NCI-H2081 treated with DMSO at 0.1 percent for 48 hours (cell line): ENCODE results near the gene CLASRP.
"Not testable (repeated sequence)": the region's sequence is repeated elsewhere in the genome, so short reads cannot be mapped to it uniquely, and the experiment has no call there.

Source experiments
- DNase-seq: peaks from one replicate; lab custom pipeline; 2025; lab: John Stamatoyannopoulos, UW

Gene CLASRP, protein sequence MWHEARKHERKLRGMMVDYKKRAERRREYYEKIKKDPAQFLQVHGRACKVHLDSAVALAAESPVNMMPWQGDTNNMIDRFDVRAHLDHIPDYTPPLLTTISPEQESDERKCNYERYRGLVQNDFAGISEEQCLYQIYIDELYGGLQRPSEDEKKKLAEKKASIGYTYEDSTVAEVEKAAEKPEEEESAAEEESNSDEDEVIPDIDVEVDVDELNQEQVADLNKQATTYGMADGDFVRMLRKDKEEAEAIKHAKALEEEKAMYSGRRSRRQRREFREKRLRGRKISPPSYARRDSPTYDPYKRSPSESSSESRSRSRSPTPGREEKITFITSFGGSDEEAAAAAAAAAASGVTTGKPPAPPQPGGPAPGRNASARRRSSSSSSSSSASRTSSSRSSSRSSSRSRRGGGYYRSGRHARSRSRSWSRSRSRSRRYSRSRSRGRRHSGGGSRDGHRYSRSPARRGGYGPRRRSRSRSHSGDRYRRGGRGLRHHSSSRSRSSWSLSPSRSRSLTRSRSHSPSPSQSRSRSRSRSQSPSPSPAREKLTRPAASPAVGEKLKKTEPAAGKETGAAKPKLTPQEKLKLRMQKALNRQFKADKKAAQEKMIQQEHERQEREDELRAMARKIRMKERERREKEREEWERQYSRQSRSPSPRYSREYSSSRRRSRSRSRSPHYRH

GRCh38 chr19:45038931-45039893 lies at the start of gene CLASRP:
TSS of gene CLASRP (plus strand) at chr19:45039045. CDS start at chr19:45040213, 1,168 bp downstream.
- peak; percentile 40 for DNase-seq

GRCh38 chr19:44990459-44990858 lies 48.4 kb upstream of the CLASRP start:
- DNase-seq = no peak

- no peak for DNase-seq
Observed at GRCh38 chr19:44990966-44991365, 47.9 kb upstream of the CLASRP start.

DNA sequence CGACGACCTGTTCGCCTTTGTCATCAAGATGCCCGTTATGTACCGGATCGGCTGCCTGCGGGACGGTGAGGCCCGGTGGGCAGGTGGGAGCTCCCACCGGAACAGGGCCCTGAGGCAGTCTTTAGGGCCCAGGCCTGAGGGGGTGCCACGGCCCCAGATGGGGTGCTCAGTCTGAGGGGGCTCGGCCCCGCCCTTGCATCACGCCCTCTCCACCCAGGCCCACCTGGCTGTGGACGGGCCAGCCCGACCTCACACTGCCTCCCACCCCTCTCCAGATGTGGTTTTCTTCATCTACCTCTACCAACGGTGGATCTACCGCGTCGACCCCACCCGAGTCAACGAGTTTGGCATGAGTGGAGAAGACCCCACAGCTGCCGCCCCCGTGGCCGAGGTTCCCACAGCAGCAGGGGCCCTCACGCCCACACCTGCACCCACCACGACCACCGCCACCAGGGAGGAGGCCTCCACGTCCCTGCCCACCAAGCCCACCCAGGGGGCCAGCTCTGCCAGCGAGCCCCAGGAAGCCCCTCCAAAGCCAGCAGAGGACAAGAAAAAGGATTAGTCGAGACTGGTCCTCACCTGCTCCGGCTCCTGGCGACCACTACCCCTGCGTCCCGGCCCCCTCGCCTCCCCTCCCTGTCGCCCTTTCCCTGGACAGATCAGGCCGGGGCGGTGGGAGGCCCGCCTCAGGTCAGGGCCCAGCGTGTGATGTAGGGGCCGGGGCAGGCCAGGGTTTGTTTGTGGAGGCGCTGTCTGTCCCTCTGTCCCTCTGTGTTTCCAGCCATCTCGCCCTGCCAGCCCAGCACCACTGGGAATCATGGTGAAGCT lies 46.3 kb upstream of the CLASRP start:
- no peak for DNase-seq

- no peak for DNase-seq
Observed at GRCh38 chr19:44993526-44993925, 45.3 kb upstream of the CLASRP start.

DNA sequence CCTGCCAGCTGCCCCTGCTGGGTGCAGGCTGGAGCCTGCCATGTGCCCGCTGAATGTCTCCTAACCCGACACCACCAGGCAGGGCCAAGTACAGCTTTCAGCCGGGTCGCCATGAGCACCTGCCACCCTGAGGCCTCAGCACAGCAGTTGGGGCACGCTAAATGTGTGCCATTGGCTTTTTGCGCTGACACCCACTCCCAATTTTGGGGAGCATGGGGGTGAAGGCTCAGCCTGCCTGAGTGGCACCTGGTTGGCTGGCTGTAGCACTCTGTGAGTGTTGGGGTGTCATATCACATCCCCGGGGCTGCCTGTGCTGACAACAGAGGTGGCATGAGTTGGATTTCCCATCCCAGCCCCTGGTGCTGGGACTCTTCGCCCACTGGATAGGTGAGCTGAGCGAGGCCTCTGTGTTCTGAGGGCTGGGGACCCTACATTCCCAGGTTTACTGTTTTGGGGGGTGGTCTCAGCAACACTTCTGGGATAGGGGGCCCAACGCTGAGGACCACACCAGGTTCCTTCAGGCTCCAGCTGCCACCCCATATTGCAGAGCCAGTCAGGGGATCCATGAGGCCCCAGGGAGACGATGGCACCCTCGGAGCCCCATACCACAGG lies 44.8 kb upstream of the CLASRP start:
- no peak for DNase-seq

DNA sequence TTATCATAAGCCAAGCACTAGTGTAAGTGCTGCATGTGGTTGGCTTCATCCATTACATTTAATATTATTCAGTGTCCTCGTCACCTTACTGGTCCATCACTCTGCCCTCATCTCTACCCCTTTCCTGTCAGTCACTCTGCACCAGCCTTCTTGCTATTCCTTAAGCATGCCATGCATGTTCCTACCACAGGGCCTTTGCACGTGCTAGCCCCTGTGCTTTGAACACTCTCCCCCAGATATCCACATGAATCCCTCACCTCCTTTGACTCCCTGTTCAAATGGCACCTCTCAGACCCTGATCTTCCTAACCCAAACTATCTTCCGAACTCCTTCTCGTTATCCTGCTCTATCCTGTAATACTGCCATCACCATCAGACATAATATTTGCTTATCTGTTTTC lies 40.8 kb upstream of the CLASRP start:
- no peak for DNase-seq

- DNase-seq = not testable (repeated sequence)
Observed at GRCh38 chr19:44999131-44999925, 39.5 kb upstream of the CLASRP start.

- not testable (repeated sequence) for DNase-seq
Observed at GRCh38 chr19:45000665-45001064, 38.2 kb upstream of the CLASRP start.

GRCh38 chr19:45001087-45001739 lies 37.6 kb upstream of the CLASRP start, which contains the start of gene RELB:
TSS of gene RELB (plus strand) at chr19:45001464. CDS start at chr19:45001580, 116 bp downstream.
- peak; percentile 23 for DNase-seq

DNA sequence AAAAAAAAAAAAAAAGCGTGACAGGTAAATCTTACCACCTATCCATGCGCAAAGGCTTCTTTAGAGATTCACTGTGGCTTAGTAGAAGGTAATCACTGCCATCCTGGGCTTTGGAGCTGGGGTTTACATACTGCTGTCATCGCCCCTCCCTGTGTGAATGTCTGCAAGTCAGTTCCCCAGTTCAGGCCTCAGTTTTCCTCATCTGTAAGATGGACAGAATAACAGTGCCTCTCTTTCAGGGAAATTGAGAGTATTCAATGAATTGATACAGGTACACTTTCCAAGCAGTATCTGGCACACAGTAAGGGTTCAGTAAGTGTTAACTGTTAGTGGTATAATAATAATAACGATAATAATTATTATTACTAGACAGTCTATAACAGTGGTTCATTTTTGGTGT lies 35.4 kb upstream of the CLASRP start:
- no peak for DNase-seq

- DNase-seq = no peak
Observed at GRCh38 chr19:45005787-45006186, 33.1 kb upstream of the CLASRP start.

DNA sequence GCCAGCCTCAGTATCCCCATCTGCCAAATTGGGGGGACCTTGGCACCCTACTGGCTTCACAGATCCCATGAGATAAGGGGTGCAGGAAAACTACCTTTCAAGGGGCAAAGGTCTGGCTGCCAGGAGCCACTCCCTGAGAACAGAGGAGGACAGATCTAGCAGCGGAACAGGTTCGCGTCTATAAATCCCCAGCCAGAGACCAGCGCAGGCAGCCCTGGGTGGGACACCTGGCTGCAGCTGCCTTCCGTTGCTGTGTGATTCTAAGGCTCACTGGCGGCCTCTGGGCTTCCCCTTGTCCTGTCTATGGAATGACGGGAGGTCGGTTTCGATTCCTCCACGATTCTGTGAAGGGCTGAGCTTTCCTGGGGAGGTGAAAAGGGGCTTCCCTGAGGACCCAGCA lies 30.3 kb upstream of the CLASRP start:
- DNase-seq = no peak

DNA sequence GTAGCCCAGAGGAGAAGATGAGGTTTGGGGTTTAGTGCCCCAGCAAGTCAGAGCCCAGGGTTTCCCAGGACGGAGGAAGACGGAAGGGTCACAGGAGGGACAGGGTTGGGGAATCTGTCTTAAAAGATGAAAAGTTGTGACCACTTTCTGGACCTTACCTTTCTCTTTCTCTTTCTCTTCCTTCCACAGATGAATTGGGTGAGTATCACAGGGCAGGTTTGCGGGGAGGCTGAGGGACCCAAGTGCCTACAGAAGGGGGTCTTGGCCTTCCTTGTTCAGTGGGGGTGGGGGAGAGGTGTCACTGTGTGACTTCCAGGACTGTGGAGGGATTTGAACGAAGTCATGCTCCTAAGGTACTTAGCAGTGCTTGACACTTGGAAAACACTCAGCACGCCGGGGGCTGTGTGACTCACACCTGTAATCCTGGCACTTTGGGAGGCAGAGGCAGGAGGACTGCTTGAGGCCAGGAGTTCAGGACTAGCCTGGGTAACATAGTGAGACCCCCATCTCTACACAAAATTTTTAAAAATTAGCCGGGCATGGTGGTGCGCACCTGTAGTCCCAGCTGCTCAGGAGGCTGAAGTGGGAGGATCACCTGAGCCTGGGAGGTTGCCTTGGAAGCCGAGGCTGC lies 29.1 kb upstream of the CLASRP start:
- no peak for DNase-seq

DNA sequence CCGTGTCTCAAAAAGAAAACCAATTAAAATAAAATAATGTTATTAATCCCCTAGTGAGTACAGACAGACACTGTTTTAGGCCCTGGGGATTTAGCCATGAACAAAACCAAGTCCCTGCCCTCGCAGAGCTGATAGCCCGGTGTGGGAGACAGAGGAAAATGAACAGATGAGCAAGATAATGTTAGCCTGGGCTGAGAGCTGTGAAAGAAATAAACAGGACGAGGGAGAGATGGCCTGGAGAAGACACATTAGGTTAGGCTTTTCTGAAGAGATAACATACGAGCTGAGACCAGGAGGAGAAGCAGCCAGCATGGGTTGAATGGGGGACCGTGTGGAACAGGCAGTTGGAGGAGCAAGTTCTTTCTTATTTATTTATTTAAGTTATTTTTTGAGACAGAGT lies 28.5 kb upstream of the CLASRP start:
- DNase-seq = no peak

DNA sequence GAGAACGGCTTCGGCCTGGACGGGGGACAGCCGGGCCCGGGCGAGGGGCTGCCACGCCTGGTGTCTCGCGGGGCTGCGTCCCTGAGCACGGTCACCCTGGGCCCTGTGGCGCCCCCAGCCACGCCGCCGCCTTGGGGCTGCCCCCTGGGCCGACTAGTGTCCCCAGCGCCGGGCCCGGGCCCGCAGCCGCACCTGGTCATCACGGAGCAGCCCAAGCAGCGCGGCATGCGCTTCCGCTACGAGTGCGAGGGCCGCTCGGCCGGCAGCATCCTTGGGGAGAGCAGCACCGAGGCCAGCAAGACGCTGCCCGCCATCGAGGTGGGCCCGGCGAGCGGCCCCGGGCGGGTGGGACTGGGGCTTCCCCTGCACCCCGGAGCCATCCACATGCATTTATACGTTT lies 26.9 kb upstream of the CLASRP start:
- DNase-seq = no peak

DNA sequence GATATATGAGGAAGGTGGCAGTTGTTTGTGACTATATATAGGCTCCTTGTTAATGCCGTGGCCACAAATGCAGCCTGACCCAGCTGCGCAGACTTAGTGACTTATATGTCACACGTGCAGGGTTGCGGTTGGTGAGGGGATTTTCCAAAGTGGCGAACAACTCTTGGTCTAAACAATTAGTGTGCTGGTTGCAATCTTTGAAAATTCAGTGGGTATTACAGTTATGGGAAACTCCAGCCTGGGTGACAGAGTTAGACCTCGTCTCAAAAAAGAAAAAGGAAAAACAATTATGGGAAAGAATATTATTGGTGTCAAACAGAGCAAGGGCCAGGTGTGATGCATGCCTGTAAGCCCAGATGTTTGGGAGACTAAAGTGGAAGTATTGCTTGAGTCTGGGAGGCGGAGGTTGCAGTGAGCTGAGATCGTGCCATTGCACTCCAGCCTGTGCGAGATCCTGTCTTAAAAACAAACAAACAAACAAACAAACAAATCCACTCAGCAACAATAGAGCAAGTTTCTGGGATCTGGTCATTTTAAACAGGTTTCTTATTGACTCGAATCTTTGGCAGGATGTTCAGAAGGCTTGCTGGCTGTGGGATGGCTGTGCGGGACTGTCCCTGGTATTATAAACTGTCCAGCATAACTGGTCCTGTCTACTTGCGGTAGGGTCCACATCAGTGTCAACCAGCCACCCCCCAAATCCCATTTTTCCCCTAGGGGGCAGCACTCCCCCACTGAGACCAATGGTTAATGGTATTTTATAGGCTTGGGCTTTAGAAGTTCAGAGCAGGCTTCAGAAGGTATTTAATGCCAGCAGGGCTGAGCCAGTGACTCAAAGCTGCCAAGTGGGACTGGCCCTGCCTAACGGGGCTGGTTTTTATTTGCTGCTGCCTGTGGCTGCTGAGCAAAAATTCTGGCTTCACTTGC lies 22.2 kb upstream of the CLASRP start:
- DNase-seq = peak; percentile 16

DNA sequence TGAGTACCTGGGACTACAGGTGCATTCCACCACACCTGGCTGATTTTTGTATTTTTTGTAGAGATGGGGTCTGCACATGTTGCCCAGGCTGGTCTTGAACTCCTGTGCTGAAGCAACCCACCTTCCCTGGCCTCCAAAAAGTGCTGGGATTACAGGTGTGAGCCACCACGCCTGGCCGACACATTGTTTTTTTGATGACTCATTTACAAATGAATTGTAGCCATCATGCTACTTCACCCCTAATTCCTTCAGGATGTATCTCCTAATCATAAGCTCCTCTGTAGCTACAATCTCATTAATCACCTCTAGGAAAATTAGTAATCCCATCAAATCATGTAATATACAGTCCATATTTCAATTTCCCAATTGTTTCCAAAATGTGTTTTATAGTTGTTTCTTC lies 19.7 kb upstream of the CLASRP start:
- no peak for DNase-seq
